HepG2 (cell line): ENCODE data around the gene SRP68. TPM values are rescaled to one million over a fixed set of nuclear protein-coding genes. Genes with fewer than 3 reads are reported as not detected.
A peak's percentile ranks its signal among the peaks of the same experiment; 100 is the strongest.

Experiments used
- CENPT ChIP-seq: sonication (generic); formaldehyde crosslinking; IDR thresholded peaks from 2 replicates; pipeline ENCODE4 v1.8.0; 2022; ENCODE audit warnings: low read depth, mild to moderate bottlenecking, moderate library complexity, missing genetic modification reagents
- EP300 ChIP-seq, 3 experiments: sonication (generic) in 1 of 3; formaldehyde crosslinking in 1 of 3; IDR thresholded peaks; 2 replicates each; pipeline versions ENCODE4 v1.5.1 to v1.6.1; 2011 to 2020; ENCODE audit warnings: low read depth in 2 of 3, low read length in 2 of 3, borderline replicate concordance in 1 of 3, improper control_type of control experiment in 1 of 3, mild to moderate bottlenecking in 1 of 3, missing genetic modification reagents in 1 of 3, moderate library complexity in 1 of 3
- HOXA3 ChIP-seq: sonication (generic); formaldehyde crosslinking; IDR thresholded peaks from 2 replicates; pipeline ENCODE4 v1.5.0; 2020; ENCODE audit warnings: missing genetic modification reagents
- JUND ChIP-seq: sonication (generic); formaldehyde crosslinking; IDR thresholded peaks from 2 replicates; pipeline ENCODE4 v1.8.0; 2022; ENCODE audit warnings: mild to moderate bottlenecking, missing genetic modification reagents
- MAZ ChIP-seq, 2 experiments: sonication (generic) in 1 of 2; formaldehyde crosslinking in 1 of 2; IDR thresholded peaks; 2 replicates each; pipeline versions ENCODE4 v1.5.0 to v1.6.1; 2012 to 2020; ENCODE audit warnings: low read depth in 2 of 2, mild to moderate bottlenecking in 2 of 2, borderline replicate concordance in 1 of 2, improper control_type of control experiment in 1 of 2, low read length in 1 of 2, missing genetic modification reagents in 1 of 2, moderate library complexity in 1 of 2
- MEIS1 ChIP-seq: sonication (generic); formaldehyde crosslinking; IDR thresholded peaks from 2 replicates; pipeline ENCODE4 v1.9.0; 2021; ENCODE audit warnings: mild to moderate bottlenecking, missing genetic modification reagents, moderate library complexity, borderline replicate concordance
- PAXIP1 ChIP-seq: sonication (generic); formaldehyde crosslinking; conservative IDR thresholded peaks from 2 replicates; pipeline ENCODE4 v1.4.0; 2020; ENCODE audit warnings: mild to moderate bottlenecking, missing genetic modification reagents, moderate library complexity
- PRMT3 ChIP-seq: sonication (generic); formaldehyde crosslinking; IDR thresholded peaks from 2 replicates; pipeline ENCODE4 v1.8.1; 2022; ENCODE audit warnings: low read depth, mild to moderate bottlenecking, moderate library complexity, missing genetic modification reagents, borderline replicate concordance
- SAP130 ChIP-seq: IDR thresholded peaks from 2 replicates; pipeline ENCODE4 v1.6.1; 2016; ENCODE audit warnings: low read depth
- SNRNP70 ChIP-seq: fragments of 200-400 bp; formaldehyde crosslinking; IDR thresholded peaks from 2 replicates; pipeline ENCODE4 v1.6.1; 2017; ENCODE audit warnings: mild to moderate bottlenecking, low read depth, low read length, moderate library complexity
- TBX3 ChIP-seq: fragments of 450-650 bp; IDR thresholded peaks from 2 replicates; pipeline ENCODE4 v1.6.1; 2017; ENCODE audit warnings: antibody characterized with exemption, mild to moderate bottlenecking, inconsistent platforms, borderline replicate concordance
- TEAD3 ChIP-seq: optimal IDR thresholded peaks from 2 replicates; pipeline ENCODE3; 2016; ENCODE audit warnings: borderline replicate concordance
- TOPORS ChIP-seq: sonication (generic); formaldehyde crosslinking; IDR thresholded peaks from 2 replicates; pipeline ENCODE4 v1.8.0; 2023; ENCODE audit warnings: mild to moderate bottlenecking, missing genetic modification reagents
- ZBTB20 ChIP-seq: sonication (generic); formaldehyde crosslinking; IDR thresholded peaks from 2 replicates; pipeline ENCODE4 v1.8.1; 2023; ENCODE audit warnings: missing genetic modification reagents, low read depth, mild to moderate bottlenecking, borderline replicate concordance
- ZBTB3 ChIP-seq: sonication (generic); formaldehyde crosslinking; IDR thresholded peaks from 2 replicates; pipeline ENCODE4 v1.4.0; 2020; ENCODE audit warnings: low read depth, mild to moderate bottlenecking, moderate library complexity, missing genetic modification reagents, borderline replicate concordance
- ZBTB42 ChIP-seq: sonication (generic); formaldehyde crosslinking; IDR thresholded peaks from 2 replicates; pipeline ENCODE4 v1.5.0; 2020; ENCODE audit warnings: mild to moderate bottlenecking, missing genetic modification reagents
- ZFP36L1 ChIP-seq: sonication (generic); formaldehyde crosslinking; IDR thresholded peaks from 2 replicates; pipeline ENCODE4 v1.8.0; 2022; ENCODE audit warnings: mild to moderate bottlenecking, missing genetic modification reagents, moderate library complexity
- ZNF292 ChIP-seq: sonication (generic); formaldehyde crosslinking; IDR thresholded peaks from 2 replicates; pipeline ENCODE4 v1.8.1; 2022; ENCODE audit warnings: mild to moderate bottlenecking, low read depth, missing genetic modification reagents, borderline replicate concordance
- ZNF367 ChIP-seq: sonication (generic); formaldehyde crosslinking; IDR thresholded peaks from 2 replicates; pipeline ENCODE4 v1.4.0; 2020; ENCODE audit warnings: missing genetic modification reagents, borderline replicate concordance
- ZNF496 ChIP-seq: sonication (generic); formaldehyde crosslinking; IDR thresholded peaks from 2 replicates; pipeline ENCODE4 v1.8.1; 2023; ENCODE audit warnings: mild to moderate bottlenecking, moderate library complexity, missing genetic modification reagents; ENCODE audit not compliant: insufficient replicate concordance
- ZNF556 ChIP-seq: sonication (generic); formaldehyde crosslinking; IDR thresholded peaks from 2 replicates; pipeline ENCODE4 v1.4.0; 2020; ENCODE audit warnings: mild to moderate bottlenecking, missing genetic modification reagents, borderline replicate concordance
- ZNF746 ChIP-seq: sonication (generic); formaldehyde crosslinking; IDR thresholded peaks from 2 replicates; pipeline ENCODE4 v1.8.0; 2022; ENCODE audit warnings: mild to moderate bottlenecking, missing genetic modification reagents
- ZNF782 ChIP-seq: sonication (generic); formaldehyde crosslinking; IDR thresholded peaks from 2 replicates; pipeline ENCODE4 v1.4.0; 2020; ENCODE audit warnings: missing genetic modification reagents, mild to moderate bottlenecking, borderline replicate concordance
- ZSCAN20 ChIP-seq: sonication (generic); formaldehyde crosslinking; IDR thresholded peaks from 2 replicates; pipeline ENCODE4 v1.4.0; 2020; ENCODE audit warnings: missing genetic modification reagents, mild to moderate bottlenecking, borderline replicate concordance
- polyA plus RNA-seq, 8 experiments: library from polyadenylated mRNA; depleted of rRNA in 3 of 8; stranded (reverse) in 7 of 8; unstranded in 1 of 8; fragments of >200 nt; fragmentation: Illumina TruSeq in 4 of 8; extraction: Trizol in 4 of 8; gene quantifications; 2 replicates each; pipeline versions ENCODE4 v1.2.1 to v1.2.3, GENCODE V29; 2011 to 2016; ENCODE audit warnings: low read depth in 4 of 8, missing spikeins in 1 of 8, mixed read lengths in 1 of 8; ENCODE audit not compliant: insufficient read depth in 1 of 8
- total RNA-seq, 5 experiments: library from RNA; depleted of rRNA; stranded (reverse); fragments of >200 nt; fragmentation: Illumina TruSeq; extraction: Trizol; gene quantifications; 2 replicates each; pipeline ENCODE4 v1.2.3, GENCODE V29; 2016; ENCODE audit warnings: low read depth in 1 of 5

Gene SRP68
- total and polyA plus RNA-seq, 2 of the 13 experiments (the other 11 are each of a cell fraction or from before 2014, with no cell fraction given), result 39.8 to 74.3 TPM

GRCh38 chr17:75998327-75998795, 74.0 kb downstream of the SRP68 start (continued):
- peak; percentile 72 for TF ChIP-seq HOXA3 (CRISPR knock-in tag)
- TF ChIP-seq EP300 (IDR thresholded peaks at IDR 0.05; ENCODE audit: low read depth in 2 of 2, low read length in 2 of 2), result 0 out of 4 replicates have a peak, but pooled peaks of 1 of the 2 experiments have one; percentile 6
- no peak for TF ChIP-seq EP300 (CRISPR knock-in tag; IDR thresholded peaks at IDR 0.05; ENCODE audit: borderline replicate concordance)
- no peak for TF ChIP-seq MAZ (IDR thresholded peaks at IDR 0.05; ENCODE audit: borderline replicate concordance, low read depth, low read length)
- peak; percentile 10; the same call in 1 of the 2 replicates for TF ChIP-seq MAZ (CRISPR knock-in tag; IDR thresholded peaks at IDR 0.05; ENCODE audit: low read depth)
- peak; percentile 80 for TF ChIP-seq SAP130
- TF ChIP-seq JUND (CRISPR knock-in tag), result no peak
- peak; percentile 66 for TF ChIP-seq PAXIP1
- TF ChIP-seq TOPORS, result no peak
- TF ChIP-seq ZNF367 (CRISPR knock-in tag), result no peak
- TF ChIP-seq MEIS1 (CRISPR knock-in tag), result peak; percentile 71
- TF ChIP-seq ZSCAN20 (CRISPR knock-in tag), result peak; percentile 54
- TF ChIP-seq ZNF292 (CRISPR knock-in tag), result peak; percentile 72; the same call in 1 of the 2 replicates
- no peak for TF ChIP-seq PRMT3
- peak; percentile 63; the same call in 1 of the 2 replicates for TF ChIP-seq ZFP36L1 (CRISPR knock-in tag)
- TF ChIP-seq ZBTB20 (CRISPR knock-in tag), result 0 out of 2 replicates have a peak, but pooled peaks have one; percentile 48
- no peak for TF ChIP-seq SNRNP70
- TF ChIP-seq ZNF556 (CRISPR knock-in tag), result peak; percentile 78; the same call in 1 of the 2 replicates
- peak; percentile 82 for TF ChIP-seq ZBTB3 (CRISPR knock-in tag)
- 0 out of 2 replicates have a peak, but pooled peaks have one; percentile 42 for TF ChIP-seq ZNF782
- 0 out of 2 replicates have a peak, but pooled peaks have one; percentile 27 for TF ChIP-seq ZBTB42 (CRISPR knock-in tag)
- TF ChIP-seq TBX3, result no peak
- no peak for TF ChIP-seq ZNF496 (CRISPR knock-in tag)
- TF ChIP-seq ZNF746 (CRISPR knock-in tag), result no peak
- TF ChIP-seq TEAD3 (CRISPR knock-in tag), result peak; percentile 28
- TF ChIP-seq CENPT (CRISPR knock-in tag), result no peak
